ENCODE measurements around the gene KRT13. TPM values are rescaled to one million over a fixed set of nuclear protein-coding genes. Genes with fewer than 3 reads are reported as not detected.

The KRT13 gene
- polyA plus RNA-seq, 1 donor from 2014 or later: not detected

GRCh38 chr17:41480136-41480535 lies 25.3 kb downstream of the KRT13 start:
- H4K20me1 ChIP-seq (ENCODE audit: insufficient read depth): no peaks in the 10 kb centered on the region
- H3K9ac ChIP-seq (ENCODE audit: low read length): no peak overlapping the region
- no peaks in the 10 kb centered on the region for H3K79me2 ChIP-seq (replicated peaks; ENCODE audit: insufficient read depth, low read length)
- H2AFZ ChIP-seq (ENCODE audit: low read depth, low read length): no peak overlapping the region
- no peaks in the 10 kb centered on the region for H3K9me3 ChIP-seq (ENCODE audit: low read length)
- no peaks in the 10 kb centered on the region for H3K27me3 ChIP-seq (ENCODE audit: insufficient read depth, low read depth, low read length)
- no peak overlapping the region for H3K27ac ChIP-seq (ENCODE audit: low read length)
- no peak for TF ChIP-seq SMC3 (conservative IDR thresholded peaks at IDR 0.05; ENCODE audit: poor library complexity)
- TF ChIP-seq CTCF (IDR thresholded peaks at IDR 0.05; ENCODE audit: poor library complexity, severe bottlenecking): no peak
- TF ChIP-seq EZH2 (IDR thresholded peaks at IDR 0.05; ENCODE audit: borderline replicate concordance, insufficient read depth, low read length, poor library complexity, severe bottlenecking): no peak
- no peaks in the 10 kb centered on the region for H3K36me3 ChIP-seq (ENCODE audit: insufficient read depth, low read length)
- no peak overlapping the region for H3K4me3 ChIP-seq (ENCODE audit: low read length)
- H3K4me2 ChIP-seq (ENCODE audit: low read length): no peak overlapping the region
- no peaks in the 10 kb centered on the region for H3K9me2 ChIP-seq (ENCODE audit: insufficient read depth, low read length)
- no peaks in the 10 kb centered on the region for H3F3A ChIP-seq (ENCODE audit: insufficient read depth, low read length, poor library complexity, severe bottlenecking)

GRCh38 chr17:41478237-41478636 lies 27.2 kb downstream of the KRT13 start:
- H3K36me3 ChIP-seq (ENCODE audit: insufficient read depth, low read length): no peaks in the 10 kb centered on the region
- no peaks in the 10 kb centered on the region for H4K20me1 ChIP-seq (ENCODE audit: insufficient read depth)
- no peaks in the 10 kb centered on the region for H3K27me3 ChIP-seq (ENCODE audit: insufficient read depth, low read depth, low read length)
- no peak overlapping the region for H3K9ac ChIP-seq (ENCODE audit: low read length)
- H3K4me2 ChIP-seq (ENCODE audit: low read length): no peak overlapping the region
- H3K9me2 ChIP-seq (ENCODE audit: insufficient read depth, low read length): no peaks in the 10 kb centered on the region
- no peak for TF ChIP-seq TAF1 (IDR thresholded peaks at IDR 0.05; ENCODE audit: low read depth)
- TF ChIP-seq CTCF (IDR thresholded peaks at IDR 0.05; ENCODE audit: poor library complexity, severe bottlenecking): no peak
- TF ChIP-seq EP300 (conservative IDR thresholded peaks at IDR 0.05; ENCODE audit: poor library complexity, severe bottlenecking): no peak
- TF ChIP-seq EZH2 (IDR thresholded peaks at IDR 0.05; ENCODE audit: borderline replicate concordance, insufficient read depth, low read length, poor library complexity, severe bottlenecking): no peak
- TF ChIP-seq RAD21 (conservative IDR thresholded peaks at IDR 0.05): no peak
- no peak for TF ChIP-seq POLR2AphosphoS5 (IDR thresholded peaks at IDR 0.05)
- no peak for TF ChIP-seq MXI1 (conservative IDR thresholded peaks at IDR 0.05; ENCODE audit: poor library complexity, severe bottlenecking)
- no peak for TF ChIP-seq REST (IDR thresholded peaks at IDR 0.05; ENCODE audit: borderline replicate concordance)
- TF ChIP-seq SMC3 (conservative IDR thresholded peaks at IDR 0.05; ENCODE audit: poor library complexity): no peak
- no peaks in the 10 kb centered on the region for H3F3A ChIP-seq (ENCODE audit: insufficient read depth, low read length, poor library complexity, severe bottlenecking)
- no peak overlapping the region for H2AFZ ChIP-seq (ENCODE audit: low read depth, low read length)
- H3K27ac ChIP-seq (ENCODE audit: low read length): no peak overlapping the region
- no peaks in the 10 kb centered on the region for H3K9me3 ChIP-seq (ENCODE audit: low read length)
- H3K79me2 ChIP-seq (replicated peaks; ENCODE audit: insufficient read depth, low read length): no peaks in the 10 kb centered on the region
- no peak overlapping the region for H3K4me3 ChIP-seq (ENCODE audit: low read length)

Data from neural cell (in vitro differentiated cells).